Trophoblast cell (in vitro differentiated cells and primary cell): ENCODE results near the gene NINJ2.

Source experiments
- DNase-seq, 2 donors: peaks; one replicate each; pipeline ENCODE4 v3.0.0-alpha.2; 2016
- H2AFZ ChIP-seq: 2 replicates; pipeline ENCODE4 v1.6.1; 2013; ENCODE audit warnings: low read length, moderate library complexity, mild to moderate bottlenecking; ENCODE audit not compliant: insufficient read depth, poor library complexity
- H2AK5ac ChIP-seq: 2 replicates; pipeline ENCODE4 v1.6.1; 2013; ENCODE audit warnings: mild to moderate bottlenecking, low read length
- H2BK120ac ChIP-seq: 2 replicates; pipeline ENCODE4 v1.6.1; 2013; ENCODE audit warnings: low read length, mild to moderate bottlenecking, moderate library complexity; ENCODE audit not compliant: insufficient read depth, poor library complexity
- H2BK12ac ChIP-seq: 2 replicates; pipeline ENCODE4 v1.6.1; 2013; ENCODE audit warnings: mild to moderate bottlenecking, low read length, moderate library complexity
- H2BK5ac ChIP-seq: 2 replicates; pipeline ENCODE4 v1.6.1; 2013; ENCODE audit warnings: low read length, low read depth, moderate library complexity, mild to moderate bottlenecking; ENCODE audit not compliant: poor library complexity
- H3K14ac ChIP-seq: 2 replicates; pipeline ENCODE4 v1.6.1; 2013; ENCODE audit warnings: mild to moderate bottlenecking, low read length
- H3K18ac ChIP-seq: 2 replicates; pipeline ENCODE4 v1.6.1; 2013; ENCODE audit warnings: mild to moderate bottlenecking, low read length
- H3K23ac ChIP-seq: 2 replicates; pipeline ENCODE4 v1.6.1; 2013; ENCODE audit warnings: low read length
- H3K27ac ChIP-seq: 2 replicates; pipeline ENCODE4 v1.5.1; 2013; ENCODE audit warnings: low read depth, mild to moderate bottlenecking, inconsistent platforms, low read length, moderate library complexity
- H3K27me3 ChIP-seq: 2 replicates; pipeline ENCODE4 v1.6.1; 2013; ENCODE audit warnings: inconsistent platforms, mild to moderate bottlenecking, low read length, moderate library complexity; ENCODE audit not compliant: insufficient read depth
- H3K36me3 ChIP-seq, 2 experiments: 1 replicate in 1 of 2; 2 replicates in 1 of 2; pipeline ENCODE4 v1.6.1; 2013; ENCODE audit warnings: low read length in 2 of 2, mild to moderate bottlenecking in 2 of 2, moderate library complexity in 1 of 2; ENCODE audit not compliant: insufficient read depth in 2 of 2, control insufficient read depth in 1 of 2
- H3K4ac ChIP-seq: 2 replicates; pipeline ENCODE4 v1.6.1; 2013; ENCODE audit warnings: low read depth, mild to moderate bottlenecking, low read length, moderate library complexity
- H3K4me1 ChIP-seq, 2 experiments: 1 replicate in 1 of 2; 2 replicates in 1 of 2; pipeline ENCODE4 v1.6.1; 2013; ENCODE audit warnings: low read length in 2 of 2, mild to moderate bottlenecking in 2 of 2, moderate library complexity in 1 of 2; ENCODE audit not compliant: insufficient read depth in 2 of 2, control insufficient read depth in 1 of 2
- H3K4me2 ChIP-seq: 2 replicates; pipeline ENCODE4 v1.6.1; 2013; ENCODE audit warnings: inconsistent platforms, mild to moderate bottlenecking, low read length, moderate library complexity
- H3K4me3 ChIP-seq: 2 replicates; pipeline ENCODE4 v1.5.1; 2013; ENCODE audit warnings: mild to moderate bottlenecking, low read depth, low read length, inconsistent platforms
- H3K79me1 ChIP-seq: one replicate; pipeline ENCODE4 v1.6.1; 2013; ENCODE audit warnings: low read length
- H3K79me2 ChIP-seq: 2 replicates; pipeline ENCODE4 v1.6.1; 2013; ENCODE audit warnings: low read length, mild to moderate bottlenecking; ENCODE audit not compliant: control insufficient read depth, insufficient read depth, poor library complexity
- H3K9ac ChIP-seq: 2 replicates; pipeline ENCODE4 v1.6.1; 2013; ENCODE audit warnings: mild to moderate bottlenecking, low read length
- H3K9me3 ChIP-seq: 2 replicates; pipeline ENCODE4 v1.6.1; 2013; ENCODE audit warnings: low read depth, mild to moderate bottlenecking, control low read depth, inconsistent platforms, low read length; ENCODE audit not compliant: insufficient read depth
- H4K12ac ChIP-seq: 2 replicates; pipeline ENCODE4 v1.6.1; 2013; ENCODE audit warnings: low read depth, mild to moderate bottlenecking, low read length, moderate library complexity
- H4K8ac ChIP-seq: 2 replicates; pipeline ENCODE4 v1.6.1; 2013; ENCODE audit warnings: low read depth, mild to moderate bottlenecking, low read length, moderate library complexity
- H4K91ac ChIP-seq: one replicate; pipeline ENCODE4 v1.6.1; 2013; ENCODE audit warnings: low read depth, mild to moderate bottlenecking, low read length, moderate library complexity
- WGBS: extraction: QIAGEN DNeasy Blood & Tissue Kit; methylation state at CpG from one replicate; pipeline ENCODE4 v1.1.7; 2013; ENCODE audit warnings: missing lambda C conversion rate; ENCODE audit not compliant: insufficient read length, insufficient coverage; ENCODE audit errors: extremely low coverage; 5-methylcytosine and 5-hydroxymethylcytosine counted together

NINJ2 gene

DNA sequence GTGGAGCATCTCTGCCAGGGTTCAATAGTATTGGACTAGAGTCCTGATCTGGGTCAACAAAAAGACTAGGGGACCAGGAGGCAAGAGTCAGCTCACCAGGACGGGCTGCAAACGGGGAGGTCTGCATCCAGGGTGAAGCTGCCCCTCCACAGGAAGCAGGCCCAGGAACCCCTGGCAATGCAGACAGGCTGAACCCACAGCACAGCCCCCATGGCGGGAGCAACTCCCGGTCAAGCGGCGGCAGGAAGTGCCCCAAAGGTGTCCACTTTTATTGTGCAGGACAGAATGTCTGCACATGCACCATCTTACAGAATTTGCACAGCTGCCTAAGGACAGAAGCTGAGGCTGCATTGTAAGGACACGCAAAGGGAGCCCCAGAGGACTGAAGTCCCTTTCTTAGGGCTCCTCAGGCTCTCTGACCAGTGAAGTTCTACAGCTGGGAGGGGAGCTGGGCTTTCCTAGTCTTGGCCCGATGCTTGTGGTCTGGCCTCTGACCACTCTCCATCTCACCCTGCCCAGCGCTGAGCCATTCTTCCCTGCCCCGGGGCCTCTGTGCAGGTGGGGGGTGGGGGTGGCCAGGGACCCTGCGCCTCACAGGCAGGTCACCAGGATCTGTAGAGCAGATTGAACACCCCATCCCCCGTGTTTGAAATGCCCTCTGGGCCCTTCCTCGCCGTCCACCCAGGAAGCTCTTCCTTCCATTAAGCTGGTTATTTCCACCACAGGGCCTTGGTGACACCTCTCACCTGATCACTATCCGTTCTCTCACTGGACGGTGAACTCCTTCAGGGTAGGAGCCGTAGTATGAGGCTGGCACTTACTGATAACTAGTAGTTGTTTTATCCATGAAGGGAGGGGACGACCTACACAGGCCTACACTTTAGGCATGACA lies 75.9 kb downstream of the NINJ2 start:
- H3K4ac ChIP-seq: no peak overlapping the region

DNA sequence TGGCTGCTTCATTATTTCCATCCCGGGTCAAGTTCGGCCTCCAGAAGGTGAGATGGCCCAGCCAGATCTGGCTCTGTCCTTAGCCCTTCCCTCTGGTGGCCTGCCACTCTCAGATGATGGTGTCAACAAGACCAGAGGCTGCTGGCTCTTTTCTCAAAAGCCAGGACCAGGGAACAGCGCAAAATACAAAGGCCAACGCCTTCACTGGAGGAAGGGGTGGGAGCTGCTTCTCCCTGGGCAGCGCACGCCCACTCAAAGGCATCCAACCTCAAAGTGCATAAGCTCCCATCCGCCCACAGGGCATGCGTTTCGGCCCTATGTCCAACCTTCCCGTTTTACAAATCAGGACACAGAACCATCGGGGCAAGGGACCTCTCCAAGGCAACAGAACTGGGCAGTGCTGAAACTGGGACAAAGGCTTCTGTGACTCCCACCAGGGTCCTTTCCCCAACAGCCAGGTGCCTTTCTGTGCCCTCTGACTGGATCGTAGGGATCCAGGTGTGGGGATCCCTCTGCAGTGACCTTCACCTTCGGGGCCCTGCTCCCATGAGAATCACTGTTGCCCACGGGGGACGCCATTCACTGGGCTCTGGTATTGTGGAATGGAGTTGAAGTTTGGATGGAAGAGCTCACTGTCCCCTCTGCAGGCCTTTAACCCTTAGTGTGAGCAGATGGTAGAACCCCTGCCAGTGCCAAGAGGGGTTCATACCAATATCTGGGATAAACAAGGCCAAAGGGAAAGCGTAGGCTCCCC lies 76.8 kb downstream of the NINJ2 start:
- no peaks in the 10 kb centered on the region for H3K79me1 ChIP-seq
- no peak overlapping the region for H2AFZ ChIP-seq

More for the DNA sequence above, 75.9 kb downstream of the NINJ2 start:
- H3K9ac ChIP-seq: no peak overlapping the region
- H3K14ac ChIP-seq: no peak overlapping the region
- no peaks in the 10 kb centered on the region for H3K36me3 ChIP-seq
- H4K91ac ChIP-seq: no peak overlapping the region
- no peak overlapping the region for H3K27ac ChIP-seq
- no peak overlapping the region for H3K18ac ChIP-seq
- H3K9me3 ChIP-seq: peaks cover 4% of the 10 kb centered on the region
- WGBS: no CpG with 5 or more reads among the region's 18 CpGs
- H3K27me3 ChIP-seq: no peaks in the 10 kb centered on the region
- H3K4me2 ChIP-seq: no peak overlapping the region
- no peaks in the 10 kb centered on the region for H3K79me1 ChIP-seq
- no peak overlapping the region for H4K12ac ChIP-seq
- H3K79me2 ChIP-seq: no peaks in the 10 kb centered on the region
- no peak overlapping the region for H2BK12ac ChIP-seq
- H2AFZ ChIP-seq: no peak overlapping the region
- DNase-seq: no peak
- H4K8ac ChIP-seq: no peak overlapping the region
- no peak overlapping the region for H3K4me3 ChIP-seq
- no peak overlapping the region for H2BK5ac ChIP-seq
- no peak overlapping the region for H2BK120ac ChIP-seq
- H3K4me1 ChIP-seq: peaks cover 3 to 6% of the 10 kb centered on the region in 2 experiments
- H2AK5ac ChIP-seq: no peak overlapping the region
- no peak overlapping the region for H3K23ac ChIP-seq

DNA sequence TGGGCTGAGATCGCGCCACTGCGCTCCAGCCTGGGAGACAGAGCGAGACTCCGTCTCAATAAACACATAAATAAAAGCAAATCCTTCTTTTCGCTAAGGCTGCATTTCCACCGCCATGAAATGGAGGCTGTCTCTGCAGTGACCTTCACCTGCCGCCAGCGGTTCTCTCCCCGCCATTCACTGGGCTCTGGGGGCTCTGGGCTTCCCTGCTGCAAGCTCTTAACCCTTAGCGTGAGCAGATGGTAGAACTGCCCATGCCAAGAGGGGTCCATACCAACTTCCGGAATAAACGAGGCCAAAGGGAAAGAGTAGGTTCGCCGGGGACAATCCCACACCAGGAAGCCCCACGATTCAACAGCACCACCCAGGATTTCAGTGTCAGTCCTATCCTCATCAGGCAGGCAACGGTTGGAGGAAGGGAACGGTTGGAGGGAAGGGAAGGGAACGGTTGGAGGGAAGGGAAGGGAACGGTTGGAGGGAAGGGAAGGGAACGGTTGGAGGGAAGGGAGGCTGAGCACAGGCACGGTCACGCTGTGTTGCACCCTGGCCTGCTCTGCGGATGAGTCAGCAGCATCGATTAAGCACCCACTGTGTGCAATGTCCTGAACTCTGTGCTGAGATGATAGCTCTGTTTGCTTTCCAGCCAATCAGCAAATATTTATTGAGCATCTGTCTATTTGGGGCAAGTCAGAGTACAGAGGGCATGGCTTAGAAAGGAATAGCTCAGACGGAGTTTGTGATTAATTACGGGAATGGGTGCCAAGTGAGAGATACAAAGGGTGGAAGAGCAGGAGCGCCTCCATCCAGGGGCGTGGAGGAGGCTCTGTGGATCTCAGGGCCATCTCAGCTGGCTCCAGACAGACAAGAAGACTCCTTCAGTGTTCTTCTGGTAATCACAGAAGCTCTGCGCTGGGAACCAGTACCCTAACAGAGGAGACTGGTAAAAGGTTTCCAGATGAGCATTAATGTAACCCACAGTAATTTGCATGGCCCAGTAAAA lies 77.9 kb downstream of the NINJ2 start:
- Histone ChIP-seq H3K4me1 (no peaks in the 10 kb centered on the region), H3K27ac (no peak overlapping the region), H2BK5ac (no peak overlapping the region), H4K12ac (no peak overlapping the region), H3K79me1 (no peaks in the 10 kb centered on the region), H3K36me3 (no peaks in the 10 kb centered on the region), H4K8ac (no peak overlapping the region), H3K14ac (no peak overlapping the region), H3K79me2 (no peaks in the 10 kb centered on the region), H2AFZ (no peak overlapping the region), H2BK12ac (no peak overlapping the region), H2AK5ac (no peak overlapping the region), H3K27me3 (no peaks in the 10 kb centered on the region), H3K4me3 (no peak overlapping the region), H3K23ac (no peak overlapping the region), H3K18ac (no peak overlapping the region), H3K4me2 (no peak overlapping the region), H3K9me3 (peaks cover 4% of the 10 kb centered on the region), H2BK120ac (no peak overlapping the region), H3K9ac (no peak overlapping the region), H3K4ac (no peak overlapping the region), H4K91ac (no peak overlapping the region)
- WGBS: 100% methylated on average over 4 of the region's 30 CpGs
- DNase-seq: no peak

More for the DNA sequence above, 76.8 kb downstream of the NINJ2 start:
- H3K4me1 ChIP-seq: peaks cover 2 to 3% of the 10 kb centered on the region in 2 experiments
- no peak overlapping the region for H4K12ac ChIP-seq
- H3K79me2 ChIP-seq: no peaks in the 10 kb centered on the region
- no peak overlapping the region for H3K18ac ChIP-seq
- H3K27me3 ChIP-seq: no peaks in the 10 kb centered on the region
- H3K9me3 ChIP-seq: peaks cover 4% of the 10 kb centered on the region
- H2BK5ac ChIP-seq: no peak overlapping the region
- H3K23ac ChIP-seq: no peak overlapping the region
- no peak overlapping the region for H2BK12ac ChIP-seq
- H3K36me3 ChIP-seq: no peaks in the 10 kb centered on the region
- no peak overlapping the region for H3K27ac ChIP-seq
- no peak overlapping the region for H3K4me3 ChIP-seq
- no peak overlapping the region for H2BK120ac ChIP-seq
- no peak overlapping the region for H3K4me2 ChIP-seq
- no peak overlapping the region for H2AK5ac ChIP-seq
- no peak overlapping the region for H4K91ac ChIP-seq
- no peak overlapping the region for H3K9ac ChIP-seq
- H4K8ac ChIP-seq: no peak overlapping the region
- DNase-seq: no peak
- H3K14ac ChIP-seq: no peak overlapping the region
- WGBS: no CpG with 5 or more reads among the region's 16 CpGs
- H3K4ac ChIP-seq: no peak overlapping the region
